ENCODE results near the gene CUTC.
"Not testable (repeated sequence)": the region's sequence is repeated elsewhere in the genome, so short reads cannot be mapped to it uniquely, and the experiment has no call there.

The CUTC gene, protein sequence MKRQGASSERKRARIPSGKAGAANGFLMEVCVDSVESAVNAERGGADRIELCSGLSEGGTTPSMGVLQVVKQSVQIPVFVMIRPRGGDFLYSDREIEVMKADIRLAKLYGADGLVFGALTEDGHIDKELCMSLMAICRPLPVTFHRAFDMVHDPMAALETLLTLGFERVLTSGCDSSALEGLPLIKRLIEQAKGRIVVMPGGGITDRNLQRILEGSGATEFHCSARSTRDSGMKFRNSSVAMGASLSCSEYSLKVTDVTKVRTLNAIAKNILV

GRCh38 chr10:99732033-99732842 is at the start of gene CUTC, which contains the start of gene COX15:
Gene CUTC (plus strand): TSS chr10:99732234. CDS start chr10:99732349, 115 bp downstream.
Gene COX15 (minus strand): TSS chr10:99732127. CDS start chr10:99732049, 78 bp downstream.
- peak; percentile 5 for FAIRE-seq

DNA sequence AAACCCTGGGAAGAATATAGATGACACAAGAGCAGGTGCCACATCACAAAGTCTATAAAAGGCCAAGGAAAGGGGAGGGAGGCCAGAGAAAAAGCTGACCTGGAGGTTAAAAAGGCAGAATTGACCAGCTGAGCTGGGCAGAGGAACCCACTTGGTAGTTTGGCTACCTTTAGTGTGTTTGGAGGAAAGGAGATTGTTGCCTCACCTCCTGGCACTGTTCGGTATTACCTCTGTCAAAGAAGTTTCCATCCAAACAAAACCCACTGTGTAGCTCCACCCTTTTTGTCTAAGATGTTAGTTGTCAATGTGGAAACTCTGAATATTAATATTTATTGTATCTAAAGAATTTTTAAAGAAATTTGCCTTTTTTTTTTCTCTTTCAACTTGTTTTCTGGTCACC is 49.3 kb upstream of the CUTC start:
- FAIRE-seq = peak; percentile 53

- no peak for FAIRE-seq
These were observed 46.5 kb upstream of the CUTC start for GRCh38 chr10:99685597-99685967.

- FAIRE-seq = no peak
These were observed 42.6 kb upstream of the CUTC start for GRCh38 chr10:99689461-99689860.

DNA sequence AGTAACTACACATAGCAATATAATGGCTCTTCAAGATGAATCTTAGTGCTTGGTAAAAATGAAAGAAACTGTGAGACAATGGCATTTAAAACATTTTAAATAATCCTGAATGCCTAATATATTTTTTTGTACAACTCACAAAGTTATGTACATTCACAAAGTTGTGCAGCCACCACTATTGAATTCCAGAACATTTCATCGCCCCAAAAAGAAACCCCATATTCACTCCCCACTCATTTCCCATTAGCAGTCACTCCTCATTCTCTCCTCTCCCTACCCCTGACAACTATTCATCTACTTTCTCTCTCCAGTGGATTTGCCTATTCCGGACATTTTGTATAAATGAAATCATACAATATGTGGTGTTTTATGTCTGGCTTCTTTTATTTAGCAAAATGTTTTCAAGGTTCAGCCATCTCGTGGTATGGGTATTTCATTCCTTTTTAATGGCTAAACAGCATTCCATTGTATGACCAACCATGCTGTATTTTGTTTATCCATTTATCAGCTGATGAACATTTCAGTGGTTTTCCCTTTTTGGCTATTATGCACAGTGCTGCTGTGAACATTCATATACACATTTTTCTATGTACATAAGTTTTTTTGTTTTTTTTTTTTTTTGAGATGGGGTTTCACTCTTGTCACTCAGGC is 38.0 kb upstream of the CUTC start:
- no peak for FAIRE-seq

DNA sequence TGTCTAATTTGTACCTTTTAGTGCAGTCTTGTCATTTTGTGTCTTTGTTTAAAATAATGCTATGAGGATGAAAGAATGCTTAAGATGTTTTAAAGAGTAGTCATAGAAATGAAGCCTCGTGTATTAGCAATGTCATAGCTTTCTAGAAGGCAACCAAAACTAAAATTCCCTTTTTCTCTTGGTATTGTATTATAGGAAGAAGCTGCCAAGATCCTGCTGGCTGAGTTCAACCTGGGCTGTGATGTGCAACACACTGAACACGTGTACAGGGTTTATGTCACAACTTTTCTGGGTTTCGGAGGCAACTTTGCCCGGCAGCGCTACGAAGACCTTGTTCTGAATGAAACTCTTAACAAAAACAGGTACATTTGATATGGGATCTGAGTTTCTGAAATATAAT is 36.3 kb upstream of the CUTC start:
- FAIRE-seq = no peak

DNA sequence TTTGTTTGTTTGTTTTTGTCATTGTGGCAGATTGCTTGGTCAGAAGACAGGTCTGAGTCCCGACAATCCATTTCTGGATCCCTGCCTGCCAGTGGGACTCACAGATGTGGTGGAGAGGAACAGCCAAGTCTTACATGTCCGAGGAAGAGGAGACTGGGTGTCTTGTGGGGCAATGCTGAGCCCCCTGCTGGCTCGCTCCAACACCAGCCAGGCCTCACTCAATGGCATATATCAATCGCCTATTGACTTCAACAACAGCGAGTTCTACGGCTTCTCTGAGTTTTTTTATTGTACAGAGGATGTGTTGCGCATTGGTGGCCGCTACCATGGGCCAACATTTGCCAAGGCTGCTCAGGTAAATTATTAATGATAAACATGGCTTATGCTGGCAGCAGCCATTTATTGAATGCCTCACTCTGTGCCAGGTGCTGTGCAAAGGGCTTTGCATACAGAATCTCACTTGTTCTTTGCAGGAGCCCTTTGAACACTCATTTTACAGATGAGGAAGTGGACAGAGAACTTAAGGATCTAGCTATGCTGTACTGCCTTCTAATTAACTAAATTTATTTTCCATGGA is 33.4 kb upstream of the CUTC start:
- no peak for FAIRE-seq

DNA sequence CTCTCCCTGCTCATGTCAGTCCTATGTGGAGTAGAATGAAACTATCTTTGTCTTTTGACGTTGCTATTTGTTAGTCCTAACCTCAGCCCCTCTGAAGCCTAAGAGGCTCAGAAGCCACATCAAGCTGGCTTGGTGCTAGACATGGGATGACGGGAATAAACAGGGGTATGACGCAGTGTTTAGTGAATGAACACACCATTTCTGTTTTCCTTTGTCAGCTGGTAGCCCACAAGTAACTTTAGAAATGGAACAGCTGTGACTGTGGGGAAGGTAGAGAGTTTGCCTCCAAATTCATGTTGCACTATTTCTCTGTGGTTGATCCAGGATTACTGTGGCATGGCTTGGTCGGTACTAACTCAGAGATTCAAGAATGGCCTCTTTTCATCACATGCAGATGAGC is 31.4 kb upstream of the CUTC start:
- no peak for FAIRE-seq

GRCh38 chr10:99708428-99709012 is 23.5 kb upstream of the CUTC start:
- no peak for FAIRE-seq

DNA sequence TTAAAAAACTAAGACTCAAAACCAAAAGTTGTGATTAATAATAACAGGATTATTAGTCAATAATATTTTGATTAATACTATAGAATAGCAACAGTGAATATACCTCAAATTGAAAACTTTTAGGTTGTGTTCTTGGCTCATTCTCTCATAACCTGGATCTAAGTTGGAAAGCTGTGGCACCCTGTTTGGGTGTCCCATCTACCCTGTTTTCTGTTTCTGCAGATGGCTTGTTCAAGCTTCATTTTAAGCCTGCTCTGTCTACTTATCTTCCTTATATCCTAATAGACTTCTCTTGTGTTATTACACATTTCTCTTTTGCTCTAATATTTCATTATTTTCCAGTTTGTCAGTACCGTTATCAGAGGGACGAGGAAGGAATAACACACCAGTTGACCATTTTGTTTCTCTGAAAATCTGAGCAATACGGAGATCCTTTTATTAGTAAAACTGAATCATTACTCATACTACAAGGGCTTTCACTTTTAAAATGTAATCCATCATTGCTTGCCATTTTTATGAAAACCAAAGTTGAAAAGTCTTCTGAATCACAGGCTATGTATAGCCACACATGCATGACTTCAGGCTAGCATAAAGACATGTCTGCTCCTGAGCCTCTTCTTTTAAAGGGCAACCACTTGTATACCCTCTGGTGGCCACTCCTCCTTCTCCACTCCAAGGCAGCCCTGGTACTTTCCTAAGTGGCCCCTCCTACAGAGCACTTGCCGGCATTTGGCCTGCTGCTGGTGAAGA is 22.4 kb upstream of the CUTC start:
- FAIRE-seq = no peak

DNA sequence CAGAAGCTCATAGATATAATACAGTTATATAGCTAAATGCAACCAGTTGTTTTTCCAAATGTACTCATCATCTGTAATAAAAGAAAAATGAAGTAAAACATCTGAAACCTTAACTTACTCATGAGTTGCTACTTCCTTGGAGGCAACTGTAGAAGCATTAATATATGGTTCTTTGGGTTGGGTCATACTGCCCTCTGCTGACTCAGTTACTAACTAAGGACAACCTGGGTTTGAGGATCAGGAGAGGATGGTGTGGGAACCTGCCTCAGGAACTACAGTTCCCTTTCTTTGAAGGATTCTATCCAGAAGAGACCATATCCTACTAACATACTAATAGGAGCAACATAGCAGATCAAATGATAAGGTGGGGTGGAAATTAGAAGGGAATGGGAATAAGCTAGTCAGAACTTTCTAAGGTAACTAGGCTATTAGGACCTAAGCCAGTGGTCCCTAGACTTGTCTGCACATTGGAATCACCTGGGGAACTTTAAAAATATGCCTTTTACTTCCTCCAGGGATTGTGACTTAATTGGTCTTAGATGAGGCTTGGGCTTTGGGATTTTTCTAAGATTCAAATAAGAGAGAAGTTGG is 20.8 kb upstream of the CUTC start:
- FAIRE-seq = peak; percentile 79

DNA sequence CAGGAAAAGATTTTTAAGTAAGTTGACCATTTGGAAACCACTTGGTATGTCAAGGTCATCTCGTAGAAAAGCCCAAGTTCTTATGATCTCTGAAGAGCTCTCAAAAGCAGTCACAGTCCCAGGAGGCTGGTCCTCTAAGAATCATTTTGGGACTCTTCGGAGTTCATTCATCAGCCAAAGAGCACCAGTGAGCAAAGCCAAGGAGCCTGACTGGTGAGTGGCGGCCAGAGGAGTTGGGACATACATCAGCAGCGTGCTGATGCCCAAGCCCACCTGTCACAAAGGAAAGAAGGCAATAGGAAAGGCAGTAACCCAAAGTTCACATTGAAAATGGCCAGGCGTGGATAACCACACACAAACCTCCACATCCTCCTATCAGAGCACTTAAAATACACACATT is 17.6 kb upstream of the CUTC start:
- no peak for FAIRE-seq

DNA sequence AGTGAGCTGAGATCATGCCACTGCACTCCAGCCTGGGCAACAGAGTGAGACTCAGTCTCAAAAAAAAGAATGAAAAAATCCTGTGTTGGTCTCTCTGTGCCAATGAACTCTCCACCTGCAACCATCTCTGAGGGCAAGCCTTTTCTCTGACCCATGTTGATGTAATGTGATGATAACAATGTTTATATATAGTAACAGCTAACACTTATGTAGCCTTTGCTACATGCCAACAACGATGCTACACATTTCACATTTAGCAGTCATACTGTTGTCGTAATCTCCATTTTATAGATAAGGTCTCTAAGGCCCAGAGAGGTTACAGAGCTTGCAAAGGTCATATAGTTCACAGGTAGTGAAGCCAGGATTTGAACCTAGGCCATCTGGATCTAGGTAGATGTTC is 11.6 kb upstream of the CUTC start:
- FAIRE-seq = no peak

DNA sequence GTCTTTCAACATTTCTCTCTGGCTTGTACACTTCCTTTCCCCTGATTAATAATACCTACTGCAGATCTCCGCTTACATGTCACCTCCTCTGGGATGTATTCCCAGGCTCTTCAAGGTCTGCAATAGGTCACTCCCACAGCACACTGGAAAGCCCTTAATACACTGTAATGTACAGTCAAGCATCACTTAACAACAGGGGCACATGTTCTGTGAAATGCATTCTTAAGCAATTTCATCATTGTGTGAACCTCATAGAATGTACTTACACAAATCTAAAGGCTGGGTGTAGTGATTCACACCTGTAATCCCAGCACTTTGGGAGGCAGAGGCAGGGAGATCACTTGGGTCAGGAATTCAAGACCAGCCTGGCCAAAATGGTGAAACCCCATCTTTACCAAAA is 2.0 kb upstream of the CUTC start:
- no peak for FAIRE-seq

DNA sequence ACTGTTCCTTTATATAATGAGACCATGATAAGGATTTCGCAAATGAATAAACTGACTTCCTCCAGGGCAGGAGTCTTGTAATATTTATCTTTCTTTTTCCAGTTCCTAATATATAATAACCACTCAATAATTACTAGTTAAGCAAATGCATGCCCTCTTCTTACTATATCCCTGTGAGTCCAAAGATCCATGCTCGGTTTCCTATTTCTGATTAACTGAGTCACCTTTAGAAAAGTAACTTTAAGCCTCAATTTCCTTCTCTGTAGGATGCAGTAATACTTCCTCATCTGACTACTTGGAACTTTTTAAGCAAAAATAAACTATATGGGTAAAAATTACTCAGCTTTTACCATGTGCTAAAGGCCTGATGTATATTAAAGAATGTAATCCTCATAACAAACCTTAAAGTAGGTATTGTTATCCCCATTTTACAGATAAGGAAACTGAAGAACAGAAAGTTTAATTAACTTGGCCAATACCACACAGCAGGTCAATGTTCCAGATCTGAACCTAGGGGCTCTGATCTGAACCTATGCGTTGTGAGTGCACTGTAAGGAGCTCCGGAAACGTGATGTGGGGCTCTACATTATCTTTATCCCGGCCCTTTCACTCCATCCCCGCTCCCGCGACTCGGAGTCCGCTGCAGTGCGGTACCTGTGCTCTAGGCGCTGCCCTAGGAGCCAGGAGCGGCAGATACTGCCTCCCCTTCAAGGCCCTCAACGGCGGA is 565 bp upstream of the CUTC start:
- no peak for FAIRE-seq

GRCh38 chr10:99733366-99733765 is 1.3 kb downstream of the CUTC start:
- no peak for FAIRE-seq

GRCh38 chr10:99734111-99734510 is 2.1 kb downstream of the CUTC start:
- not testable (repeated sequence) for FAIRE-seq

DNA sequence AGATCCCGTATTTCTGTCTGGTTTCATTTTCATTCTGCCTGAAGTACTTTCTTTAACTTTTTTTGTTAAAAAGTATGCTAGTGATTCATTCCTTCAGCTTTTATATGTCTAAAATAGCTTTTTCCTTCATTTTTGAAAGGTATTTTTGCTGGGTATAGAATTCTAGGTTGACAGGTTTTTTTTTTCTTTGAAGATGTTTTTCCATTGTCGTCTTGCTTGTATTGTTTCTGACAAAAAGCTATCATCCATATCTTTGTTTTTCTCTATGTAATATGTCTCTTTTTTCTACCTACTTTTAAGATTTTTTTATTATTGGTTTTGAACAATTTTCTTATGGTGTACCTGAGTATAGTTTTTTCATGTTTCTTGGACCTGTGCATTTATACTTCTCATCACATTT is 8.2 kb downstream of the CUTC start:
- FAIRE-seq = no peak

DNA sequence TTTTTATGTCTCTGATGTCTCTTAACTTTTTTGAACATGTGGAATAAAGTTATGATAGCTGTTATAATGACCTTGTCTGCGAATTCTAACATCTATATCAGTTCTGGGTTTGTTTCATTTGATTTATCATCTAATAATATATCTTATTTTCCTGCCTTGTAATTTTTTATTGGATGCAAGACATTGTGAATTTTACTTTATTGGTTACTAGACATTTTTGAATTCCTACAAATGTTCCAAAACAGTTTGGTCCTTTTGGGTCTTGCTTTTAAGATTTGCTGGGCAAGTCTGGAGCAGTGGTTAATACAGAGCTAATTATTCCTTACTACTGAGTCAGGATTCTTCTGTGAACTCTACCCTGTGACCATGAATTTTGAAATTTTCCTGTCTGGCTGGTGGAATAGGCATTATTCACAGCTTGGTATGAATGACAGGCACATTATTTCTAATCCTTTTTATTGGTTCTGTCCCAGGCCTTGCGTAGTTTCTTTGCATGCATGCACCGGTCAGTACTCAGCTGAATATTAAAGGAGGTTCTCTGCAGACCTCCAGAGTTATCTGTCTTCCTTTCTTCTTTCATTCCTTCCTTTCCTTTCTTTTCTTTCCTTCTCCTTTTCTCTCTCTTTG is 9.0 kb downstream of the CUTC start:
- no peak for FAIRE-seq

DNA sequence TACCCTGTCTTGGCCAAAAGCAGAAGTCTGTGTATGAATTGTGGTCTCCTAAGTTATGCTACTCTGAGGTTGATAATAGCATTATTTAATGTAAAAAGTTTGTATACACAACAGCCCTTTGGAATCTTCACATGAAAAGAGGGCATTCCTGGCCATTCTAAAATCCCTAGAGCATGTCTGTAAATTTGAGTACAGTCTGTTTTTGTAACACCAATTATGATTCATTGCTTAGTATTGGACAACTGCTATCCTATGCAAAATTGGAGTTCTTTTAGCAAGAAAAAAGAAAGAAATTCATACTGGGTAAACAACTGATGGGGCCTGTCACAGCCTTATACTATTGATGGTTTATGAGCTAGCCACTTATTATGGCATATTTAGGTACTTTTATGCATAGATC is 10.2 kb downstream of the CUTC start:
- FAIRE-seq = no peak

DNA sequence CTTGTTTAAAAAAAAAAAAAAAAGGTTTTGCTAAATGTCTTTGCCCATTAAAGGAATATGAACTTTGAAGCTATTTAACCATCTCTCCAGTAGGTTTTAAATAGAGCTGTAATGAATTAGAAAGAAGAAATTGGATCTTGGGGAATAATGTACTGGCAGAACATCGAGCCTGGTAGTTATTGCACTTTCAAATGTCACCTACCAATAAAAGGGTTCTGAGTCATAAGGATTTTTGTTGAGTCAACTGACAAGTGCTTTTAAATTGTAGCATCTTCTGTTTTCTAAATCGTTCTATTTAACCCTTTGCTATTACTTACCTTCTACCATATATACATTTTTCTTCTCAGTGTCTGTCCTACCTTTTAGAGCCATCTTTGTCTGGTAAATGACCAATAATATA is 10.7 kb downstream of the CUTC start:
- FAIRE-seq = no peak
